Stimulated activated CD8-positive, alpha-beta memory T cell treated with anti-CD3 and anti-CD28 coated beads, Interleukin-4, amount 100 ng/mL, for 48 hours (primary cell): ENCODE measurements around the gene SPATA6L.
A peak's percentile ranks its signal among the peaks of the same experiment; 100 is the strongest.
"Not testable (repeated sequence)": the region's sequence is repeated elsewhere in the genome, so short reads cannot be mapped to it uniquely, and the experiment has no call there.

Source experiments
- DNase-seq: peaks from one replicate; pipeline ENCODE4 v3.0.0-alpha.2; 2020

Gene SPATA6L

GRCh38 chr9:4620881-4621555 lies 45.3 kb downstream of the SPATA6L start:
- DNase-seq: no peak

GRCh38 chr9:4620057-4620765 lies 46.1 kb downstream of the SPATA6L start:
- DNase-seq: peak; percentile 31

GRCh38 chr9:4618700-4619099 lies 47.6 kb downstream of the SPATA6L start:
- DNase-seq: no peak

GRCh38 chr9:4617752-4618151 lies 48.5 kb downstream of the SPATA6L start:
- no peak for DNase-seq

- DNase-seq: no peak
Observed at GRCh38 chr9:4615778-4616177, 50.5 kb downstream of the SPATA6L start.

- DNase-seq: no peak
Observed at GRCh38 chr9:4615251-4615650, 51.0 kb downstream of the SPATA6L start.

GRCh38 chr9:4614627-4615026 lies 51.7 kb downstream of the SPATA6L start:
- no peak for DNase-seq

- not testable (repeated sequence) for DNase-seq
Observed at GRCh38 chr9:4606033-4606432, 60.2 kb downstream of the SPATA6L start.

- DNase-seq: peak; percentile 81
Observed at GRCh38 chr9:4604678-4605095, 61.6 kb downstream of the SPATA6L start.

GRCh38 chr9:4603830-4604229 lies 62.5 kb downstream of the SPATA6L start:
- DNase-seq: no peak

- DNase-seq: no peak
Observed at GRCh38 chr9:4600368-4600767, 65.9 kb downstream of the SPATA6L start.

GRCh38 chr9:4596165-4596922 lies 69.9 kb downstream of the SPATA6L start:
- peak; percentile 43 for DNase-seq

- DNase-seq: no peak
Observed at GRCh38 chr9:4594994-4595393, 71.3 kb downstream of the SPATA6L start.

- no peak for DNase-seq
Observed at GRCh38 chr9:4594545-4594944, 71.7 kb downstream of the SPATA6L start.

- no peak for DNase-seq
Observed at GRCh38 chr9:4592886-4593285, 73.4 kb downstream of the SPATA6L start.

GRCh38 chr9:4592295-4592694 lies 74.0 kb downstream of the SPATA6L start:
- DNase-seq: no peak

- DNase-seq: no peak
Observed at GRCh38 chr9:4591123-4591500, 75.2 kb downstream of the SPATA6L start.

- no peak for DNase-seq
Observed at GRCh38 chr9:4590430-4591122, 75.7 kb downstream of the SPATA6L start.

- DNase-seq: no peak
Observed at GRCh38 chr9:4588721-4589120, 77.6 kb downstream of the SPATA6L start.

GRCh38 chr9:4585135-4585534 lies 81.1 kb downstream of the SPATA6L start:
- DNase-seq: no peak

- no peak for DNase-seq
Observed at GRCh38 chr9:4584636-4585035, 81.6 kb downstream of the SPATA6L start.

- no peak for DNase-seq
Observed at GRCh38 chr9:4583001-4583400, 83.3 kb downstream of the SPATA6L start.

- no peak for DNase-seq
Observed at GRCh38 chr9:4581861-4582565, 84.3 kb downstream of the SPATA6L start.
